Stomach (tissue), 4 donors: ENCODE results near the gene COX7B2.

ENCODE experiments used
- POLR2AphosphoS5 ChIP-seq, 3 donors: sonication (generic); formaldehyde crosslinking; IDR thresholded peaks; one replicate each; pipeline ENCODE4 v1.6.1; 2016; ENCODE audit warnings: antibody characterized with exemption in 3 of 3
- TF ChIP-seq, protein P1 (sequence below), 7 experiments: fragments of 450-650 bp in 4 of 7; fragments of 200-600 bp in 3 of 7; sonication (generic) in 3 of 7; IDR thresholded peaks; one replicate each; pipeline ENCODE4 v1.5.1; 2016 to 2019; ENCODE audit warnings: antibody characterized with exemption in 7 of 7, control low read depth in 2 of 7, mild to moderate bottlenecking in 1 of 7

GRCh38 chr4:46839128-46839527, 69.9 kb downstream of the COX7B2 start:
- TF ChIP-seq, protein P1, sequence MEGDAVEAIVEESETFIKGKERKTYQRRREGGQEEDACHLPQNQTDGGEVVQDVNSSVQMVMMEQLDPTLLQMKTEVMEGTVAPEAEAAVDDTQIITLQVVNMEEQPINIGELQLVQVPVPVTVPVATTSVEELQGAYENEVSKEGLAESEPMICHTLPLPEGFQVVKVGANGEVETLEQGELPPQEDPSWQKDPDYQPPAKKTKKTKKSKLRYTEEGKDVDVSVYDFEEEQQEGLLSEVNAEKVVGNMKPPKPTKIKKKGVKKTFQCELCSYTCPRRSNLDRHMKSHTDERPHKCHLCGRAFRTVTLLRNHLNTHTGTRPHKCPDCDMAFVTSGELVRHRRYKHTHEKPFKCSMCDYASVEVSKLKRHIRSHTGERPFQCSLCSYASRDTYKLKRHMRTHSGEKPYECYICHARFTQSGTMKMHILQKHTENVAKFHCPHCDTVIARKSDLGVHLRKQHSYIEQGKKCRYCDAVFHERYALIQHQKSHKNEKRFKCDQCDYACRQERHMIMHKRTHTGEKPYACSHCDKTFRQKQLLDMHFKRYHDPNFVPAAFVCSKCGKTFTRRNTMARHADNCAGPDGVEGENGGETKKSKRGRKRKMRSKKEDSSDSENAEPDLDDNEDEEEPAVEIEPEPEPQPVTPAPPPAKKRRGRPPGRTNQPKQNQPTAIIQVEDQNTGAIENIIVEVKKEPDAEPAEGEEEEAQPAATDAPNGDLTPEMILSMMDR (IDR thresholded peaks at IDR 0.05), result no peak
- no peak for TF ChIP-seq POLR2AphosphoS5 (IDR thresholded peaks at IDR 0.05)
